SK-N-MC (cell line): Measurements from ENCODE around the gene MMP14.
"Not testable (repeated sequence)": the region's sequence is repeated elsewhere in the genome, so short reads cannot be mapped to it uniquely, and the experiment has no call there.

Source experiments
- DNase-seq: peaks from one replicate; pipeline ENCODE4 v3.0.0-alpha.2; 2011; ENCODE audit warnings: low read depth, low spot score
- H3K27ac ChIP-seq: fragments of 200-600 bp; sonication (generic); 2 replicates; pipeline ENCODE4 v1.5.1; 2016; ENCODE audit warnings: mixed run types
- H3K36me3 ChIP-seq: fragments of 200-600 bp; sonication (generic); 2 replicates; pipeline ENCODE4 v1.6.1; 2017; ENCODE audit warnings: antibody characterized with exemption, low read length, mixed read lengths; ENCODE audit not compliant: insufficient read depth
- H3K4me3 ChIP-seq: fragments of 200-600 bp; sonication (generic); 2 replicates; pipeline ENCODE4 v1.5.1; 2016
- H3K9ac ChIP-seq: fragments of 200-600 bp; sonication (generic); 2 replicates; pipeline ENCODE4 v1.8.0; 2017; ENCODE audit warnings: mixed run types, mixed read lengths; ENCODE audit not compliant: insufficient read length
- H3K9me3 ChIP-seq: fragments of 200-600 bp; sonication (generic); 2 replicates; pipeline ENCODE4 v1.6.1; 2017; ENCODE audit warnings: low read depth, mild to moderate bottlenecking, antibody characterized with exemption, low read length, moderate library complexity, mixed read lengths
- EZH2 ChIP-seq: fragments of 200-600 bp; sonication (generic); IDR thresholded peaks from one replicate; pipeline ENCODE4 v1.6.1; 2017; ENCODE audit warnings: antibody characterized with exemption
- FOXP2 ChIP-seq: optimal IDR thresholded peaks from 2 replicates; pipeline ENCODE3; 2011; ENCODE audit warnings: mild to moderate bottlenecking, moderate library complexity; ENCODE audit not compliant: insufficient read depth; ENCODE audit errors: extremely low read length, control extremely low read depth
- POLR2AphosphoS5 ChIP-seq: IDR thresholded peaks from 2 replicates; pipeline ENCODE4 v1.6.1; 2012; ENCODE audit warnings: mild to moderate bottlenecking, low read depth, low read length, borderline replicate concordance

MMP14 gene

DNA sequence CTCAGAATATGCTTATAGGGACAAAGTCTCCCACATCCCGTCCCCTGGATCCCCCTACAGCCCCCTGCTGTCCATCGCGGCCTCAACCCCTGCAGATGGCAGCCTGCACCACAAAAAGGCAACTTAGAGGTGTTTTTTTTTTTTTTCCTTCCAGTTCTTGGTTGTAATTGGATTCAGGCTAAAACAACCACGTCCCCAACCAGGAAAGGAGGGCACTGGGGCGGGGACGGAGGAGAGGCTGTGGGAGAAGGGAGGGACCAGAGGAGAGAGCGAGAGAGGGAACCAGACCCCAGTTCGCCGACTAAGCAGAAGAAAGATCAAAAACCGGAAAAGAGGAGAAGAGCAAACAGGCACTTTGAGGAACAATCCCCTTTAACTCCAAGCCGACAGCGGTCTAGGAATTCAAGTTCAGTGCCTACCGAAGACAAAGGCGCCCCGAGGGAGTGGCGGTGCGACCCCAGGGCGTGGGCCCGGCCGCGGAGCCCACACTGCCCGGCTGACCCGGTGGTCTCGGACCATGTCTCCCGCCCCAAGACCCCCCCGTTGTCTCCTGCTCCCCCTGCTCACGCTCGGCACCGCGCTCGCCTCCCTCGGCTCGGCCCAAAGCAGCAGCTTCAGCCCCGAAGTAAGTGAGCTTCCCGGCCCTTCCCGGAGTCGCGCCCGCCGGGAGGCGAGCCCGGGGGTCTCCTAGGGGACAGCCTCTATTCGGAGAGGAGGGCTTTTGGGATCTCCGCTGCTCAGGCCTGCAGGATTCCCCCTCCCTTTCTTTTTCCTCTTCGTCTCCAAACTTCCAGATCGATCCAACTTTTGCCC is at the start of gene MMP14:
TSS of gene MMP14 (plus strand) at position 285 of the 813 bp plus-strand sequence. CDS start at position 518, 233 bp downstream.
- H3K4me3 ChIP-seq = peak within 1 kb of the TSS; percentile 92
- peak within 1 kb of the TSS; percentile 94 for H3K9ac ChIP-seq
- TF ChIP-seq EZH2 = no peak
- peak; percentile 82 for TF ChIP-seq POLR2AphosphoS5
- no peaks in the 10 kb centered on the region for H3K9me3 ChIP-seq
- DNase-seq = no peak
- peak within 1 kb of the TSS; percentile 92 for H3K27ac ChIP-seq
- H3K36me3 ChIP-seq = peaks cover 31% of the 10 kb centered on the region

DNA sequence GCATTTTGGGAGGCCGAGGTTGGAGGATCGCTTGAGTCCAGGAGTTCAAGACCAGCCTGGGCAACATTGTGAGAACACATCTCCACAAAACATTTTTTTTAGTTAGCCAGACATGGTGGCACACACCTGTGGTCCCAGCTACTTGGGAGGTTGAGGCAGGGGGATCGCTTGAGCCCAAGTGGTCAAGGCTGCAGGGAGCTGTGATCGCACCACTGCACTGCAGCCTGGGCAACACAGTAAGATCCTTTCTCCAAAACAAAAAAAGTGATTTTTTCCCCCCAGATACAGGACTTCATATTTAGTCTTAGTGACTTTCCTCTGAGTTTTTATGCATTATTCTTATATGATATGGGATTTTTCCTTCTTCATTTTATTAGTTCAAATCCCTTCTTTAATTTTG is 49.7 kb upstream of the MMP14 start:
- Histone ChIP-seq H3K4me3 (no peak overlapping the region), H3K36me3 (no peaks in the 10 kb centered on the region), H3K9ac (no peak overlapping the region), H3K27ac (no peak overlapping the region), H3K9me3 (no peaks in the 10 kb centered on the region)
- no peak for TF ChIP-seq FOXP2
- no peak for TF ChIP-seq POLR2AphosphoS5
- no peak for TF ChIP-seq EZH2
- DNase-seq = no peak

DNA sequence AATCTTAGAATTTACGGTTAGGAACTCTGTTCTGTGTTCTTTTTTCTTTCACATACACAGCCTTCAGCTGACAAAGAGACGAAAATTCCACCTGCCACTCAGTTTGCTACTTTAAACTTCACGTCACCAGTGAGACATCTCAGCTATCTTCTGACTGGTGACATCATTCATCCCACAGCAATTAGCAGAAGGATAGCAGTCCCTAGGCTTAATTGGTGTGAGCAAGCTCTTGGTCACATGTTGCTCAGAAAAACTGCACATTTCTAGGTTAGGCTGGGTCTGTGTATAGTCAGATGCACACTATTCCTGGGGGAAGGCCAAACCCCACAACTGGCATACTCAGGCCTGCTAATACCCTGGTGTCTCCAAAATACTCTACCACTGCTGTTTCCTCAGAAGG is 45.1 kb upstream of the MMP14 start:
- TF ChIP-seq EZH2 (no peak), FOXP2 (no peak), POLR2AphosphoS5 (no peak)
- no peak for DNase-seq
- Histone ChIP-seq H3K27ac (no peak overlapping the region), H3K9ac (no peak overlapping the region), H3K4me3 (no peak overlapping the region), H3K9me3 (no peaks in the 10 kb centered on the region), H3K36me3 (no peaks in the 10 kb centered on the region)

DNA sequence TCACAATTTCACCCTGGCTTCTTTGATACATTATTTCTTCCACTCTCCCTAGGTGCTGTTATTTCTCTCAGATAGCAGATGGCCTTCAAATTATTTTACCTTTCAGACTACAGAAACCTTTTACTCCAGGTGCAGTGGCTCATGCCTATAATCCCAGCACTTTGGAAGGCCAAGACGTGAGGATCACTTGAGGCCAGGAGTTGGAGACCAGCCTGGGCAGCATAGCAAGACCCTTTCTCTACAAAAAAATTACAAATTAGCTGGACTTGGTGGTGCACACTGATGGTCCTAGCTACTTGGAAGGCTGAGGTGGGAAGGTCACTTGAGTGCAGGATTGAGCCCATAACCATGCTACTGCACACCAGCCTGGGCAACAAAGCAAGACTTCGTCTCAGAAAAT is 44.2 kb upstream of the MMP14 start:
- Histone ChIP-seq H3K4me3 (no peak overlapping the region), H3K9ac (no peak overlapping the region), H3K9me3 (no peaks in the 10 kb centered on the region), H3K27ac (no peak overlapping the region), H3K36me3 (no peaks in the 10 kb centered on the region)
- TF ChIP-seq FOXP2 (no peak), POLR2AphosphoS5 (no peak), EZH2 (no peak)
- DNase-seq = no peak

DNA sequence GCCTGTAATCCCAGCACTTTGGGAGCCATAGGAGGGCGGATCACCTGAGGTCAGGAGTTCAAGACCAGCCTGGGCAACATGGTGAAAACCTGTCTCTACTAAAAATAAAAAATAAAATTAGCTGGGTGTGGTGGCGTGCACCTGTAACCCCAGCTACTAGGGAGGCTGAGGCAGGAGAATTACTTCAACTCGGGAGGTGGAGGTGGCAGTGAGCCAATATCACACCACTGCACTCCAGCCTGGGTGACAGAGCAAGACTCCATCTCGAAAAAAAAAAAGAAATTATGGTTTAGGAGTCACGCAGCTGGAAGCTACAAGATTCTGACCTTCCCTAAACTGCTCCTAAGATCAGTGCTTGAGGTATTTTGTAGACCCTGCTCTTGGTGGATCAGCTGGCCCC is 42.8 kb upstream of the MMP14 start:
- H3K36me3 ChIP-seq, DNase-seq, H3K27ac ChIP-seq, H3K9ac ChIP-seq, H3K9me3 ChIP-seq, H3K4me3 ChIP-seq: not testable (repeated sequence)

DNA sequence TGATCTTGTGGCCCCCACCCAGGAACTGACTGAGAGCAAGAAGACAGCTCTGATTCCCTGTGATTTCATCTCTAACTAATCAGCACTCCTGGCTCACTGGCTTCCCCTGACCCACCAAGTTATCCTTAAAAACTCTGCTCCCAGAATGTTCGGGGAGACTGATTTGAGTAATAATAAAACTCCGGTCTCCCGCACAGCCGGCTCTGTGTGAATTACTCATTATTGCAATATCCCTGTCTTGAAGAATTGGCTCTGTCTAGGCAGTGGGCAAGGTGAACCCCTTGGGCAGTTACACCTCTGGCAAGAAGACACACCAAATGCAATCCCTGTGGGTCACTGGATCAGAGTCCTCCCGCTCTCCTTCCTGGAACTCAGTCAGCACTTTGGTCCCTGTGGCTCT is 42.4 kb upstream of the MMP14 start:
- no peak overlapping the region for H3K9ac ChIP-seq
- no peak overlapping the region for H3K27ac ChIP-seq
- TF ChIP-seq EZH2 (no peak), FOXP2 (no peak), POLR2AphosphoS5 (no peak)
- no peaks in the 10 kb centered on the region for H3K36me3 ChIP-seq
- no peaks in the 10 kb centered on the region for H3K9me3 ChIP-seq
- no peak for DNase-seq
- H3K4me3 ChIP-seq = no peak overlapping the region

DNA sequence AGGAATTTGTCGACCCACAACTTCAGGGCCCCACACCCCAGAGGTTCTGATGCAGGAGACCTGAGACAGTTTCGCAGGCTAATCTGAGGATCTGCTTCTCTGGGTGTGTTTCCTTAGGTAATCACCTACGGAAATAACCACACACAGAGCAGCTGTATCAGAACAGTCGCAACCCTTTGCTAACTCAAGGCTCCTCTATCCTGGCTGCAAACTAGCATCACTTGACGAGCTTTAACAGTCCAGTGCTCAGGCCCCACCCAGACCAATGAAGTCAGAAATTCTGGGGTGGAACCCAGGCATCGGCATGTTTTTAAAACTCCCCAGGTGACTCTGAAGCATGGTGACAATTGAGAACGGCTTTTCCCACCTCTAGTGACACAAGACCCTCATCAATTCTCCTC is 41.8 kb upstream of the MMP14 start:
- no peak overlapping the region for H3K4me3 ChIP-seq
- no peaks in the 10 kb centered on the region for H3K36me3 ChIP-seq
- H3K9ac ChIP-seq = no peak overlapping the region
- no peak for TF ChIP-seq EZH2
- no peak for TF ChIP-seq FOXP2
- TF ChIP-seq POLR2AphosphoS5 = no peak
- no peak for DNase-seq
- no peak overlapping the region for H3K27ac ChIP-seq
- H3K9me3 ChIP-seq = no peaks in the 10 kb centered on the region

DNA sequence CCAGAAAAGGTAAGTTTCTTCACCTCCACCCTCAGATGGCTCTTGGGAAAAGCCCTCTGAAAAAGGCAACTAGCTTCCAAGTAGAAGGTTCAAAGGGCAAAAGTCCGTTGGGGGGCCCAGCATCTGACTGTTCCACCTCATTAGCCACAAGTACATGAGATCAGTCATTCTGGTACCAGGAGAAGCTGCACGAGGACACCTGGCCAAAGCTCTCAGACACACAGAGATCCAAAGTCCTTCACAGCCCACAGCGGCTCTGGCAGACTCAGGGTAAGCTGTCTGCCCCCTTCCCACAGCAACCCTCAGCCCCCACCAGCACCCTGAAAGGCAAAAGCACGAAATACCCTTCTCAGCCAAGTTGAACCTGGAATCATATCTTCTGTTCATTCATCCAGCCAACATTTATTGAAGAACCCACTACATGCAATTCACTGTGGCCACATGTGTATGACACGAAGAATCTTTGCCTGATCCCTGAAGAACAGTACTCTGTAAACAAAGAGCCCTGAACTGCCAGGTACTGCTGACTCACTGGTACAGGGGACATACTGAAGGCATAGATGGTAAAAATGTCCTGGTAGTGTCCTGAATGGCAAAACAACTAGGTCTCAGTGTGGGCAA is 40.2 kb upstream of the MMP14 start:
- Histone ChIP-seq H3K9ac (no peak overlapping the region), H3K9me3 (no peaks in the 10 kb centered on the region), H3K36me3 (no peaks in the 10 kb centered on the region), H3K4me3 (no peak overlapping the region), H3K27ac (no peak overlapping the region)
- no peak for DNase-seq
- TF ChIP-seq EZH2 (no peak), POLR2AphosphoS5 (no peak), FOXP2 (no peak)
